ENCODE results near the gene ANKS4B.

DNA sequence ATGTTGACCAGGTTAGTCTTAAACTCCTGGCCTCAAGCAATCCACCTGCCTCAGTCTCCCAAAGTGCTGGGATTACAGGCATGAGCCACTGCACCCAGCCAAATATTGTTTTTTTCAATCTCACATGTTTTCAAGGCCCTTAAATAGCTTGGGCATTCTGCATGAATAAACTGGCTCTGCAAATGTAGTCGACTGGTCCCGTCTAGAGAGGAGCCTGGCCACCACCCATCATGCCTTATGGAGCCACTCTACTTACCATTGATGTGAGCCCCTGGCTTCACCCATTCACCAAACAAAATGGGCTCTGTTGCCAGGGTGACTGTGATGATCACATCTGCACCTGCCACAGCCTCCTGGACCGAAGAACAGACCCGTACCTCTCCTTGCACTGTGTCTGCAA, 33.8 kb downstream of the ANKS4B start:
- TF ChIP-seq, protein P1, sequence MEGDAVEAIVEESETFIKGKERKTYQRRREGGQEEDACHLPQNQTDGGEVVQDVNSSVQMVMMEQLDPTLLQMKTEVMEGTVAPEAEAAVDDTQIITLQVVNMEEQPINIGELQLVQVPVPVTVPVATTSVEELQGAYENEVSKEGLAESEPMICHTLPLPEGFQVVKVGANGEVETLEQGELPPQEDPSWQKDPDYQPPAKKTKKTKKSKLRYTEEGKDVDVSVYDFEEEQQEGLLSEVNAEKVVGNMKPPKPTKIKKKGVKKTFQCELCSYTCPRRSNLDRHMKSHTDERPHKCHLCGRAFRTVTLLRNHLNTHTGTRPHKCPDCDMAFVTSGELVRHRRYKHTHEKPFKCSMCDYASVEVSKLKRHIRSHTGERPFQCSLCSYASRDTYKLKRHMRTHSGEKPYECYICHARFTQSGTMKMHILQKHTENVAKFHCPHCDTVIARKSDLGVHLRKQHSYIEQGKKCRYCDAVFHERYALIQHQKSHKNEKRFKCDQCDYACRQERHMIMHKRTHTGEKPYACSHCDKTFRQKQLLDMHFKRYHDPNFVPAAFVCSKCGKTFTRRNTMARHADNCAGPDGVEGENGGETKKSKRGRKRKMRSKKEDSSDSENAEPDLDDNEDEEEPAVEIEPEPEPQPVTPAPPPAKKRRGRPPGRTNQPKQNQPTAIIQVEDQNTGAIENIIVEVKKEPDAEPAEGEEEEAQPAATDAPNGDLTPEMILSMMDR (IDR thresholded peaks at IDR 0.05) = no peak
- no peak for TF ChIP-seq POLR2A (IDR thresholded peaks at IDR 0.05)

Measured in body of pancreas (tissue), 4 donors.